Brain microvascular endothelial cell (primary cell): ENCODE data around the gene NDUFS6.

Experiments
- DNase-seq: peaks from one replicate; pipeline ENCODE4 v3.0.0-alpha.2; 2020
- H3K27ac ChIP-seq: fragments of 250-450 bp; sonication (Bioruptor Pico); 2 replicates; pipeline ENCODE4 v1.5.1; 2020; ENCODE audit warnings: mild to moderate bottlenecking, moderate library complexity
- H3K27me3 ChIP-seq: fragments of 250-450 bp; sonication (Bioruptor Pico); replicated peaks from 2 replicates; pipeline ENCODE4 v1.5.1; 2020; ENCODE audit warnings: mild to moderate bottlenecking
- H3K36me3 ChIP-seq: fragments of 250-450 bp; sonication (Bioruptor Pico); replicated peaks from 2 replicates; pipeline ENCODE4 v1.5.1; 2020; ENCODE audit warnings: mild to moderate bottlenecking
- H3K4me3 ChIP-seq: 2 replicates; pipeline ENCODE4 v1.5.1; 2011; ENCODE audit warnings: low read depth, mild to moderate bottlenecking, control low read depth, low read length, moderate library complexity
- CTCF ChIP-seq: IDR thresholded peaks from 2 replicates; pipeline ENCODE4 v1.5.1; 2011; ENCODE audit warnings: low read depth, mild to moderate bottlenecking, moderate library complexity, low read length, control low read depth, inconsistent platforms; ENCODE audit errors: missing control alignments
- in situ Hi-C: cut with HindIII; loops from 2 replicates; pipeline ENCODE4 v1.10.0; 2017; ENCODE audit warnings: low sequenced_read_pairs, low pct_ligation_motif_present

The NDUFS6 gene

GRCh38 chr5:1827886-1828397 is 26.7 kb downstream of the NDUFS6 start:
- in situ Hi-C loops: no loop called here
- no peak for TF ChIP-seq CTCF
- Histone ChIP-seq H3K4me3 (no peak overlapping the region), H3K36me3 (no peaks in the 10 kb centered on the region), H3K27me3 (peaks cover 2% of the 10 kb centered on the region), H3K27ac (no peak overlapping the region)
- no peak for DNase-seq

- Histone ChIP-seq H3K27me3 (peaks cover 2% of the 10 kb centered on the region), H3K4me3 (no peak overlapping the region), H3K36me3 (no peaks in the 10 kb centered on the region), H3K27ac (no peak overlapping the region)
- no peak for DNase-seq
- no peak for TF ChIP-seq CTCF
- in situ Hi-C loops: no loop called here
Measured at GRCh38 chr5:1830571-1831228, 29.5 kb downstream of the NDUFS6 start.

- in situ Hi-C loops: no loop called here
- no peak overlapping the region for H3K27ac ChIP-seq
- no peaks in the 10 kb centered on the region for H3K36me3 ChIP-seq
- DNase-seq: no peak
- no peak overlapping the region for H3K4me3 ChIP-seq
- peaks cover 2% of the 10 kb centered on the region for H3K27me3 ChIP-seq
- TF ChIP-seq CTCF: no peak
Measured at GRCh38 chr5:1831257-1831656, 30.1 kb downstream of the NDUFS6 start.

GRCh38 chr5:1831677-1832313 is 30.6 kb downstream of the NDUFS6 start:
- no peak for DNase-seq
- Histone ChIP-seq H3K4me3 (no peak overlapping the region), H3K27ac (no peak overlapping the region), H3K36me3 (no peaks in the 10 kb centered on the region), H3K27me3 (peaks cover 2% of the 10 kb centered on the region)
- in situ Hi-C loops: no loop called here
- no peak for TF ChIP-seq CTCF

- H3K27ac ChIP-seq: no peak overlapping the region
- in situ Hi-C loops: no loop called here
- H3K27me3 ChIP-seq: peaks cover 2% of the 10 kb centered on the region
- H3K4me3 ChIP-seq: no peak overlapping the region
- TF ChIP-seq CTCF: no peak
- DNase-seq: no peak
- H3K36me3 ChIP-seq: no peaks in the 10 kb centered on the region
Measured at GRCh38 chr5:1832511-1833250, 31.5 kb downstream of the NDUFS6 start.
